GM19099 (cell line): ENCODE results near the gene LMNA.

Experiments
- POLR2A ChIP-seq: IDR thresholded peaks from 3 replicates; pipeline ENCODE4 v1.6.1; 2011; ENCODE audit warnings: low read depth; ENCODE audit not compliant: insufficient read length; ENCODE audit errors: extremely low read depth

LMNA gene

GRCh38 chr1:156078728-156079127 is 35.8 kb upstream of the LMNA start:
- no peak for TF ChIP-seq POLR2A

GRCh38 chr1:156079762-156080161 is 34.7 kb upstream of the LMNA start:
- TF ChIP-seq POLR2A, result no peak

DNA sequence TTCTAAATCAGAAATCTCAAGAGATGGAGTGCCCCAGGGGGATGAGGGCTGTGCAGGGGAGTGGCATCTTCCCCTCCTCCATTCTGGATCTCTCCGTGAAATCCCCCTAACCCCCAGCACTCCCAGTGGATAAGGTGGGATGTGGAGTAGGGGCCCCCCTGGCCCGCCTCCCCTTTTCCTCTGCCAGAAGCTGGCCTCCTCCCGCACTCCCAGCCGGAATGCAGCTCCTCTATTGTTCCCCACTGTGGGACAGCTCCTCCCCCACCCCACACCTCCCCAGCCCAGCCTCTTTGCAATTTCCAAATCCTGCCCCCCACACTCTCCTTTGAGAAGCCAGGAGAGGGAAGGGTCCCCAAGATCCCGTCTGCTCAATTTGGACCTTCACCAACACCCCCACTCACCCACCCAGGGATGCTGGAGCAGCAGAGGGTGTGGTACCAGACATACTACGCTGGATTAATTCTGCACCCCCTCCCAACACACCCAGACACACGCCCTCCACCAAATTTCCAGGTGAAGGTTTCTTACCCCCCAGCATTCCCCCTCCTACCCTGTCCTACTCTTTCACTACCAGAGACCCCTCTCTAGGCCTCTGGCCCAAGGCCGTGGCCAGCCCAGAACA is 34.2 kb upstream of the LMNA start:
- TF ChIP-seq POLR2A, result no peak

DNA sequence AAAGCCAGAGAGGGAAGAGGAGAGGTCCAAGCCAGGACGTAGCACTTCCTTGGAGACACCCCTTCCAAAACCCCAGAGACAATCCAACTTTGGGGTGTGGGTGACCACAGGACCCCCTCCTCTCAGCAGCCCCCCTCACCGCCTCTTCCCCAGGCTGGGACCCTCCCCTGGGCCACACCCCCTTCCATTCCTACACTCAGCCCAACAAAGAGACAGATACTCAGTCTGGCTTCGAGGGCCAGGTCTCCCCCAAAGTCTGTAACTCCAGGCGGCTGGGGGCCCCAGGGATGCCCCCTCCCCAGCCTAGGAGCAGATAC is 33.7 kb upstream of the LMNA start:
- no peak for TF ChIP-seq POLR2A

- TF ChIP-seq POLR2A, result no peak
Observed at GRCh38 chr1:156081180-156081916, 33.2 kb upstream of the LMNA start.

DNA sequence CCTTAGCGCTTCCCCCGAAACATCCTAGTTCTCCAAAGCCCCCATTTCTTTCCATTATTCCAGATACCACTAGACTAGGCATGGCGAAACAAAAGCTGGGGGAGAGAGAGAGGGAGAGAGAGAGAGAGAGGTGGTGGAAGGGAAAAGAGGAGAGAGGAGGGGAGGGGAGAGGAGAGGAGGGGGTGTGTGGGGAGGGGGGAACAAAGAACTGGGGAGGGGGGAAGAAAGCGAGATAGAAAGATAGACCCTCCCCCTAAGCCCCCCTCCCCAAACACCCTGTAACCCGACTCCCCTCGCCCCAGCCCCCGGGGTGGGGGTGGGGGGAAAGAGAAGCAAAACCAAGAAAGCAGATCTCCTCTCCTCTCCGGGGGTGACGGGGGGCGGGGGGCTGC is 32.6 kb upstream of the LMNA start:
- TF ChIP-seq POLR2A, result no peak

DNA sequence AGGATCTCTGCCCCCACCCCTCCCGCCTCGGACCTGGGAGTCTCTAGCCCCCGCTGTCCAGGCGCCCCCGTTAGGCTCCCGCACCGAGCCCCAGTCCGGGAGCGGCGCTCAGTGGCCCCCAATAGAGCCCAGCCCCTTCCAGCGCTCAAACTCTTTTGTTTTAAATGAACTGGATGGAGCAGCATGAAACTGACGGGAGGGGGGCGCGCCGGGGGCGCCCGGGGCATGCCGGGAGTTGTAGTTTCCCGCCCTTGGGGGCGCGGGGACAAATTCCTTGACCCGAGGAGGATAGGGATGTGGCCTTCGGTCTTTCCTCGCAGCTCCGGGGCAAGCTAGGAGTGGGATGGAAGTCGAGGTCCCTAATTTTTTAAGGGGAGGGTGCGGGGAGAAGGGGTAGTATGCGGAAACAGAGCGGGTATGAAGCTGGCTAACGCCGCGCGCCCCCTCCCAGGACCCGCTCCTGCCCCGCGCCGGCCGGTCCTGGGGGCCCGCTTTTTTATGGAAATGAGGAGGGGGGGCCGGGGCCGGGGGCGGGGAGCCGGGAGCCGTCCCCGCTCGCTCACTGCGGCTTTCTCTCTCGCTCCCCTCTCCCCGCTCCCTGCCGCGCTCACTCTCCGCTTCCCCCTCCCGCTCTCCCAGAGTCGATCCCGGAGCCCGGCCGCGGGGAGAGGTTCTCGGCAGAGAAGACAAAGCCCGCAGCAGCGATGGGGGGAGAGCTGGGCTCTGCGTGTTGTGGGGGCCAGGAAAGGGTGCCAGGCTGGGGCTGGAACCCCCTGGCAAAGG is 32.0 kb upstream of the LMNA start, which contains the start of gene MEX3A:
Gene MEX3A, minus strand, starts transcription at position 157 of the 783 bp plus-strand sequence. CDS start 467 bp downstream, outside the sequence.
- peak; percentile 24 for TF ChIP-seq POLR2A

DNA sequence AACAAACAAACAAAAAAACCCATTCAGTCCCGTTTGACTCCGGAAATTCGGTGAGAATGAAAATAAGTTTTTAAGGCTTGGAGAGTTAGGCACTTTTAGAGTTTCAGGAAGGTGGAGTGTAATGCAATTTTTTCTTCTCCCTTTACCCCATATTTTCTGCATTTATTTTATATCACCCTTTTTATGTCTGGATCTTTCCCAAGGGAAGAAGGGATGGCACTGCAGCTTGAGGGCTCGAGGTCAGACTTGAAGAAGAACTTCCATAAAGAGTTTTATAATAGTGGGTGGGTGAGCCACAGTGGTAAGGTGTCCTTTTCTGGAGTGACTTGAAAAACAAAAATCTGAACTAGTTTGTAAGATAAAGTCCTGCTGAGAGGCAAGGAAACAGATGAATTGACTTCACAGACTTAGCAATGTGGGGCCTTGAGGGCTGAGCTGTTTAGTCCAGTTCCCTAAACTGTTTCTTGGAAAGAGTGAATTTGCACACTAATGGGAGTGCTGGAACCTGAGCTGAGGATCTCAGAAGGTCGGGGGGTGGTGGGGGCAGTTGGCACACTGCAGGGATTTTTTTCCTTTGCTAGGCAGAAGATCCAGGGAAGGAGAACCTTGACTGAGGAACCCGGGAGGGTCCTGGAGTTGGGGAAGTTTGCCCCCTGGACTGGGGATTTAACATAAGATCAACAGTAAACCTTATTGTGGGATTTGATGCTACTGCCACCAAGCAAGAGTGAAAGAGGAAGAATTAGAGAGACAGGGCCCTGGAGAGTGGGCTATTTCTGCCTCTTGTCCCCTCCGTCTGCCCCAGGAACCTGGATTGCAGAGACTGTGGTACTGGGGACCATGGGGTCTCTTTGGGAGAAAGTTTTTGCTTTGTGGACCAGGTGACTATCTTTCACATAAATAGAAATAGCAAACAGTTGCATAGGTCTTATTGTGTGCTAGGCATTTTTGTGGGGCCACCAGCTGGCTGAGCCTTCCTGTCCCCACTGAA is 30.4 kb upstream of the LMNA start:
- TF ChIP-seq POLR2A, result no peak

DNA sequence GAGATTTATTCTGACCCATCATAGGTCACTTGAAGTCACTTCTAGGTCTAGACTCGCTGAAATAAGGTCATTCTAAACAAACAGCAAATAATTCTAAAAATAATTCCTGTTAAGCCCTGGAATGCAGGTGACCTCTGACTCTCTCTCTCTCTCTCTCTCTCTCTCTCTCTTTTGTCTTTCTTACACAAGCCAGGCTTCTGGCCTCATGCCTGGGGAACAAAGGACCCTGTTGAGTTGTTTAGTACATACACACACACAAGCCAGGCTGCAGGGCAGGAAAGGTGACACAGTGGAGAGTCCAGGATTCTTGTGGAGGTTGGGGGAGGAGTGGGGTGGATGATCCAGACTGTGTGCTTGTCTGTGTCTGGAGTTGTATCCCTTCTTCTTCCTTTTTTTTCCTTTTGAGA is 28.3 kb upstream of the LMNA start:
- TF ChIP-seq POLR2A, result no peak

DNA sequence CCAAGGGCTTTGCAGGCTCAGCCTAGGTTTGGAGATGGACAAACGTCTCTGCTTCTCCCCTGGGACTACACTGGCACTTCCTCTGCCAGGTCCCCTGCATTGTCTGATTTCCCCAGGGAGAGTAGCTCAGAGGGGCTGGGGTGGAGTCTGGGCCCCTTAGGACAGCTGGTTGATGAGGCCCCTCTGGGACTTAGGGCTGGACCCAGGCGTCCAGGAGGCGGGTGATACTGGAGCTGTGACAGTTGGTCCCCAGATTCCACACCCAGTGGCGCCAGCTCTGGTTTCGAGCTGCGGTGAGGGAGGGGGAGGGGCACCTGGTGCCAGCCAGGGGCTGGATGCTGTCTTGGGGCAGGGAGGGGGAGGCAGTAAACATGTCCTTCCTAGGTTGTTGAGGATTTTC is 24.8 kb upstream of the LMNA start:
- TF ChIP-seq POLR2A, result no peak

GRCh38 chr1:156090138-156090839 is 24.2 kb upstream of the LMNA start:
- TF ChIP-seq POLR2A, result no peak

DNA sequence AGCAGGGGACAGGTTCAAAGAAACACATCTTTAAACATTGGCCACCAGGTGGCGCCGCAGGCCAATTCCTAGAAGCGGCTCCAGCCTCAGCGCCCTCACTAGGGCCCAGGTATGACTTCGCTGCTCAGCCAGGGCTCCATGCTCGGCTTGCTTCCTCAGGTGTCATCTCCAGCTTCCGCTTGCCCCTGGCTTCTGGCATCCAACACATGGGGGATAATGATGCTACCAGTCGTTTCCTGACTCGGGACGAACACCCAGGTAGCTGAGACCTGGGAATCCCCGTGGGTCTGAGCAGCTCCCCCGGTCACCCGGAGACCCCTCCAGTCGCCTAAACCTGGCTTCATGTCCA is 23.7 kb upstream of the LMNA start:
- no peak for TF ChIP-seq POLR2A

- no peak for TF ChIP-seq POLR2A
Observed at GRCh38 chr1:156091610-156092009, 22.9 kb upstream of the LMNA start.

- no peak for TF ChIP-seq POLR2A
Observed at GRCh38 chr1:156095906-156096508, 18.5 kb upstream of the LMNA start.
